ENCODE measurements around the gene DNAAF5. TPM values are rescaled to one million over a fixed set of nuclear protein-coding genes. Genes with fewer than 3 reads are reported as not detected.
"Not testable (repeated sequence)": the region's sequence is repeated elsewhere in the genome, so short reads cannot be mapped to it uniquely, and the experiment has no call there.

DNAAF5 gene
- total RNA-seq, 2 experiments from 2014 or later, result 26.8 to 29.5 TPM

- ChIA-PET POLR2A (no interaction called here), CTCF (no interaction called here)
- intact Hi-C loops (cut with micrococcal nuclease), result no loop called here
- Mint-ChIP-seq H3K4me3 (no peak overlapping the region), H3K36me3 (peaks cover 22% of the 10 kb centered on the region), H3K9me3 (peaks cover 2% of the 10 kb centered on the region), H3K27ac (no peak overlapping the region), H3K27me3 (no peaks in the 10 kb centered on the region), H3K4me1 (ENCODE audit: low read depth) (peaks cover 3% of the 10 kb centered on the region)
- DNase-seq, result no peak
Observed at GRCh38 chr7:738241-738640, 11.7 kb downstream of the DNAAF5 start.

DNA sequence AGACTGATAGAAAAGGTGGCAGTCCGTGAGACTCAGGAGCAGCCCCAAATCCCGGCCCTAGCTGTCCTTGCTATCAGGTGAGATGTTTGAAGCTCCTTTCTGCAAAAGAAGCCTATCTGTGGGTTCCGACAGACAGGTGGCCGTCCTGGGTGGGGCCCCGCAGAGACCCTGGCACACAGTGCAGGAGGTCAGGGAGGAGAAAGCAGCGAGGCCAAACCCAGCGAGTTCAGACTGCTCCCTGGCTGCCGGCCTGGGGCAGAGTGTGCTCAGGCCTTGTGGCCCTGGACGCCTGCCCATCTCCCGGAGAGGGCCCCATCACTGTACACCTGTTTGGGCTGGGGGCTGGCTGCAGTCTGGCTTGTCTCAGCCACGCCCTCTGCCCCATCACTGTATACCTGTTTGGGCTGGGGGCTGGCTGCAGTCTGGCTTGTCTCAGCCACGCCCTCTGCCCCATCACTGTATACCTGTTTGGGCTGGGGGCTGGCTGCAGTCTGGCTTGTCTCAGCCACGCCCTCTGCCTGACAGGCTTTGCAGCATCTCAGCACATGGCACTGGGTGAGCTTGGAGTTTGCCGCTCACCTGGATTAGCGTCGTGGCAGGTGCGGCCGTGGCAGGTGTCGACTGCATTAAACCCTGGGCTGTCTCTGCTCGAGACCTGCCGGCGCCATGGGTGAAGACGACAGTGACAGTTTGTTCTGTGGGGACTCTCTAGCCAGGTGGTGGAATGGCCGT, 12.4 kb downstream of the DNAAF5 start:
- Mint-ChIP-seq H3K27ac (no peak overlapping the region), H3K9me3 (no peaks in the 10 kb centered on the region), H3K27me3 (no peaks in the 10 kb centered on the region), H3K36me3 (peaks cover 22% of the 10 kb centered on the region), H3K4me3 (no peak overlapping the region), H3K4me1 (ENCODE audit: low read depth) (peaks cover 3% of the 10 kb centered on the region)
- POLR2A ChIA-PET, result no interaction called here
- CTCF ChIA-PET, result no interaction called here
- intact Hi-C loops (cut with micrococcal nuclease), result no loop called here
- DNase-seq, result no peak

GRCh38 chr7:739455-739982, 13.0 kb downstream of the DNAAF5 start:
- CTCF ChIA-PET, result no interaction called here
- POLR2A ChIA-PET, result no interaction called here
- DNase-seq, result no peak
- peaks cover 27% of the 10 kb centered on the region for H3K36me3 Mint-ChIP-seq
- no peak overlapping the region for H3K27ac Mint-ChIP-seq
- H3K4me1 Mint-ChIP-seq (ENCODE audit: low read depth), result peaks cover 3% of the 10 kb centered on the region
- H3K9me3 Mint-ChIP-seq, result no peaks in the 10 kb centered on the region
- intact Hi-C loops (cut with micrococcal nuclease), result no loop called here
- no peak overlapping the region for H3K4me3 Mint-ChIP-seq
- H3K27me3 Mint-ChIP-seq, result no peaks in the 10 kb centered on the region

- POLR2A ChIA-PET, result no interaction called here
- no peak overlapping the region for H3K4me3 Mint-ChIP-seq
- no peaks in the 10 kb centered on the region for H3K9me3 Mint-ChIP-seq
- H3K4me1 Mint-ChIP-seq (ENCODE audit: low read depth), result peaks cover 3% of the 10 kb centered on the region
- CTCF ChIA-PET, result no interaction called here
- intact Hi-C loops (cut with micrococcal nuclease), result no loop called here
- peaks cover 33% of the 10 kb centered on the region for H3K36me3 Mint-ChIP-seq
- DNase-seq, result no peak
- H3K27ac Mint-ChIP-seq, result no peak overlapping the region
- H3K27me3 Mint-ChIP-seq, result no peaks in the 10 kb centered on the region
Observed at GRCh38 chr7:739983-740942, 13.8 kb downstream of the DNAAF5 start.

DNA sequence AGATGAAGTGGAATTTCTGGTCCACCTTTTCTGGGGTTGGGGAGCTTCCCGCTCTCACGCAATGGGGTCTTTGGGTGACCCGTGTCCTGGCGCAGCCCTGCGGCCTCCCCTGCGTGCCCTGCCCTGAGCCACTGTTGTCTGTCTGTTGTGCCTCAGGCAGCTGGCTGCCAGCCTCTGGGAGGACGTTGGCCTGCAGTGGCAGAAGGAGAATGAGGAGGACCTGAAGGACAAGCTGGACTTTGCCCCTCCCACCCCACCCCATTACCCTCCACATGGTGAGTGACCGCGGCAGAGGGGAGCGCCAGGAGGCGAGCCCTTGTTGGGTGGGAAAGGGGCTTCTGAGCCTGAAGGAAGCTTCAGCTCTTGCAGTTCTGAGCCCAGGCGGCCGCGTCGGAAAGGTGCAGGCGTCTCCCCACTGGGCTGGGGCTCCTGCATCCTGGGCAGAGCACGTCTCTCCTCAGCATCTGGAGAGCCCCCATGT, 14.7 kb downstream of the DNAAF5 start:
- H3K27me3 Mint-ChIP-seq, result no peaks in the 10 kb centered on the region
- DNase-seq, result no peak
- H3K4me1 Mint-ChIP-seq (ENCODE audit: low read depth), result peaks cover 3% of the 10 kb centered on the region
- no peaks in the 10 kb centered on the region for H3K9me3 Mint-ChIP-seq
- intact Hi-C loops (cut with micrococcal nuclease), result no loop called here
- CTCF ChIA-PET, result no interaction called here
- H3K4me3 Mint-ChIP-seq, result no peak overlapping the region
- H3K36me3 Mint-ChIP-seq, result peaks cover 38% of the 10 kb centered on the region
- H3K27ac Mint-ChIP-seq, result no peak overlapping the region
- POLR2A ChIA-PET, result no interaction called here

GRCh38 chr7:741850-742249, 15.4 kb downstream of the DNAAF5 start:
- POLR2A ChIA-PET, result no interaction called here
- DNase-seq, result no peak
- Mint-ChIP-seq H3K27ac (no peak overlapping the region), H3K4me1 (ENCODE audit: low read depth) (peaks cover 3% of the 10 kb centered on the region), H3K9me3 (no peaks in the 10 kb centered on the region), H3K27me3 (no peaks in the 10 kb centered on the region), H3K36me3 (peaks cover 38% of the 10 kb centered on the region), H3K4me3 (no peak overlapping the region)
- intact Hi-C loops (cut with micrococcal nuclease), result no loop called here
- CTCF ChIA-PET, result no interaction called here

DNA sequence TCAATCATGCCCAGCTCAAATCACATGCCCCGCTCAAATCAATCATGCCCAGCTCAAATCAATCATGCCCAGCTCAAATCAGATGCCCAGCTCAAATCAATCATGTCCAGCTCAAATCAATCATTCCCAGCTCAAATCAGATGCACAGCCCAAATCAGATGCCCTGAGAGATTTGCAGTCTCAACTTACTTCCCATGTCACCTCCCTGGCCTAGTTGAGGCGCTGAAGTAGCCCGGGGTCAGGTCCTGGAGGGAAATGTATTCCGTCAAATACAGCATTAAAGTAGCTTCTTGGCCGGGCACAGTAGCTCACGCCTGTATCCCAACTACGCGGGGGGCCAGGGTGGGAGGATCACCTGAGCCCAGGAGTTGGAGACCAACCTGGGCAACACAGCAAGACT, 16.3 kb downstream of the DNAAF5 start:
- Mint-ChIP-seq H3K27ac (no peak overlapping the region), H3K36me3 (peaks cover 33% of the 10 kb centered on the region), H3K4me1 (ENCODE audit: low read depth) (peaks cover 1% of the 10 kb centered on the region), H3K27me3 (no peaks in the 10 kb centered on the region), H3K9me3 (no peaks in the 10 kb centered on the region), H3K4me3 (no peak overlapping the region)
- DNase-seq, result no peak
- intact Hi-C loops (cut with micrococcal nuclease), result no loop called here
- POLR2A ChIA-PET, result no interaction called here
- CTCF ChIA-PET, result interaction anchor here (0.6 kb wide), 1 partner anchor 51 kb away, joined by 3 read pairs; no protein-coding TSS in a partner anchor

DNA sequence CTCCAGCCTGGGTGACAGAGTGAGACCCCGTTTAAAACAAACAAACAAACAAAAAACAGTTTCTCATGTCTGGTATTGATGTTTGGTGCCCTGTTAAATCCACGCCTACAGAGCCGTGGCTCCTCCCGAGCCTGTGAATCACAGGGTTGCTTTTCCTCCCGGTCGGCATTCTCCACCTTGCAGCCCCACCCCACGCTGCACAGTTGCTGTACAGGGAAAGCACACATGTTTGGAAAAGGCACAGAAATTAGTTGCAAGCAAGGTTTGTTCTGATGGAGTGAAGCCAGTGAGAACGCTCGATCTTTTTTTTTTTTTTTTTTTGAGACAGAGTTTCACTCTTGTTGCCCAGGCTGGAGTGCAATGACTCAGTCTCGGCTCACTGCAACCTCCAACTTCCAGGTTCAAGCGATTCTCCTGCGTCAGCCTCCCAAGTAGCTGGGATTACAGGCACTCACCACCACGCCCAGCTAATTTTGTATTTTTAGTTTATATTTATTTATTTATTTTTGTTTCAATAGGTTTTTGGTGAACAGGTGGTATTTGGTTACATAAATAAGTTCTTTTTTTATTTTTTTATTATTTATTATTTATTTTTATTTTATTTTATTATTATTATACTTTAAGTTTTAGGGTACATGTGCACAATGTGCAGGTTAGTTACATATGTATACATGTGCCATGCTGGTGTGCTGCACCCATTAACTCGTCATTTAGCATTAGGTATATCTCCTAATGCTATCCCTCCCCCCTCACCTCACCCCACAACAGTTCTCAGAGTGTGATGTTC, 17.0 kb downstream of the DNAAF5 start:
- CTCF ChIA-PET; H3K27ac Mint-ChIP-seq; intact Hi-C loops (cut with micrococcal nuclease); H3K9me3 Mint-ChIP-seq; H3K4me3 Mint-ChIP-seq; DNase-seq; H3K4me1 Mint-ChIP-seq (ENCODE audit: low read depth); POLR2A ChIA-PET; H3K27me3 Mint-ChIP-seq: not testable (repeated sequence)
- H3K36me3 Mint-ChIP-seq, result peaks cover 32% of the 10 kb centered on the region

GRCh38 chr7:744128-744520, 17.6 kb downstream of the DNAAF5 start:
- intact Hi-C loops (cut with micrococcal nuclease); H3K27ac Mint-ChIP-seq; H3K27me3 Mint-ChIP-seq; H3K4me3 Mint-ChIP-seq; POLR2A ChIA-PET; CTCF ChIA-PET; DNase-seq; H3K9me3 Mint-ChIP-seq; H3K4me1 Mint-ChIP-seq (ENCODE audit: low read depth): not testable (repeated sequence)
- H3K36me3 Mint-ChIP-seq, result peaks cover 32% of the 10 kb centered on the region

DNA sequence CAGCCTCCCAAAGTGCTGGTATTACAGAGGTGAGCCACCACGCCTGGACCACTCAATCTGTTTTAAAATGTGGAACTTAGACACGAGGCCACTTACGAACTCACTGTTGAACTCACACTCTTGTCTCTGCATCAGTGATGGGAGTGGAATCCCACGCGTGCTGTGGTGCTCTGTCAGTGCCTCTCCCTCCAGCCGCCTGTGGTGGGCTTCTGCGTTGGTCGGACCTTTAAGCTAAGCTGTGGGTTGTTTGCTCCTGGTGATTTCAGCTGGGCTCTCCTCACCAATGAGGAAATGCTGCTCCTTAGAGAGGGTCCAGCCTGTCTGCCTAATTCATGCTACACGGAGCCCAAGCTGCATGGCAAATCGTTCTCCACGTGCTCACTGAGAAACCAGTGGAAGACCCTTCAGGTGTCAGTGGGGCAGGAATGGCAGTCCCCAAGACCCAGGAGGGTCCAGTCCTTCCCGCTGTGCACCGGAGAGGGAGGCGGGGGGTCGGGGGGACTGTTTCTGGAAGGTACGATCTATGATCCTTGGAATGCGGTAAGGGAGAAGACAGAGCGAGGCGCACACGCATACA, 18.4 kb downstream of the DNAAF5 start:
- intact Hi-C loops (cut with micrococcal nuclease), result no loop called here
- Mint-ChIP-seq H3K4me1 (ENCODE audit: low read depth) (no peaks in the 10 kb centered on the region), H3K27ac (no peak overlapping the region), H3K9me3 (no peaks in the 10 kb centered on the region), H3K36me3 (peaks cover 29% of the 10 kb centered on the region), H3K4me3 (no peak overlapping the region), H3K27me3 (no peaks in the 10 kb centered on the region)
- POLR2A ChIA-PET, result no interaction called here
- DNase-seq, result no peak
- CTCF ChIA-PET, result no interaction called here

DNA sequence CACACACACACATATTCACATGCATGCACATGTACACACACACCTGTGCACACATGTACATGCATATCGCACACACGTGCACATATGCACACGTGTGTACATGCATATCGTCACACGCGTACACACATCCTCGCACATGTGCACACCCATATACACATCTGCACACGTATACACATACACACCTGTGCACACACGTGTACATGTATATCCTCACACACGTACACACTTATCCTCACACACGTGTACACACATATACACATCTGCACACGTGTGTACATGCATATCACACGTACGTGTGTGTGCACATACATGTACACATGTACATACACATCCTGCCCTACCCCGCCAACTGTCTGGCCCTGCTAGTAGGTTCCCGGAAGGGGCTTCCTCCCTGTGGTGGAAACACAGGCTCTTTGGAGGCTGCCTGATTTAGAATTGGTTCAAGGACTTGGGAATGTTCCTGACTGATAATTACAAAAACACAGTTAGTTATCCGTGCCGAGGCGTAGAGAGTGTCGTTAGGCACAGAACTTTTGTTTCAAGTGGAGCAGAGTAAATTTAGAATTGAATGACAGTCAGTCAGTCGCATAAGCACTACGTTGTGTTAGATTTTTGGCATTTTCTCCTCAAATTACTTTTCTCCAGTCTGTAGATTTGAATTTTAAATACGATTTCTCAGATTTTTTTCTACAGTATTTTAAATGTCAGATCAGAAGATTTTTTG, 19.1 kb downstream of the DNAAF5 start:
- CTCF ChIA-PET, result no interaction called here
- no peaks in the 10 kb centered on the region for H3K27me3 Mint-ChIP-seq
- H3K27ac Mint-ChIP-seq, result no peak overlapping the region
- intact Hi-C loops (cut with micrococcal nuclease), result no loop called here
- H3K36me3 Mint-ChIP-seq, result peaks cover 29% of the 10 kb centered on the region
- POLR2A ChIA-PET, result no interaction called here
- no peaks in the 10 kb centered on the region for H3K9me3 Mint-ChIP-seq
- H3K4me3 Mint-ChIP-seq, result no peak overlapping the region
- no peaks in the 10 kb centered on the region for H3K4me1 Mint-ChIP-seq (ENCODE audit: low read depth)
- no peak for DNase-seq

Data from activated CD4-positive, alpha-beta memory T cell treated with anti-CD3 and anti-CD28 coated beads for 36 hours (primary cell).